Right atrium auricular region (tissue), 2 donors: ENCODE measurements around the gene CDH22. TPM values are rescaled to one million over a fixed set of nuclear protein-coding genes. Genes with fewer than 3 reads are reported as not detected.

ENCODE experiments used
- DNase-seq: peaks from one replicate; pipeline ENCODE4 v3.0.0-alpha.2; 2019; ENCODE audit warnings: low spot score
- H3K27ac ChIP-seq, 2 donors: fragments of 200-600 bp; sonication (generic); 1 replicate in 1 of 2; 2 replicates in 1 of 2; pipeline ENCODE4 v1.5.1; 2016 to 2019
- H3K27me3 ChIP-seq, 2 donors: fragments of 200-600 bp; sonication (generic); one replicate each; pipeline versions ENCODE4 v1.5.1 to v1.6.0; 2017 to 2019
- H3K36me3 ChIP-seq: fragments of 200-600 bp; sonication (generic); one replicate; pipeline ENCODE4 v1.5.1; 2016
- H3K4me1 ChIP-seq, 2 donors: fragments of 200-600 bp; sonication (generic); one replicate each; pipeline versions ENCODE4 v1.5.1 to v1.6.0; 2017 to 2019
- H3K4me3 ChIP-seq, 2 donors: fragments of 200-600 bp; sonication (generic); 1 replicate in 1 of 2; 2 replicates in 1 of 2; pipeline ENCODE4 v1.5.1; 2017 to 2019; ENCODE audit warnings: mild to moderate bottlenecking in 1 of 2, moderate library complexity in 1 of 2
- H3K9me3 ChIP-seq, 2 donors: fragments of 200-600 bp; sonication (generic); one replicate each; pipeline ENCODE4 v1.5.1; 2019
- CTCF ChIP-seq, 2 donors: fragments of 200-600 bp; sonication (generic); IDR thresholded peaks; one replicate each; pipeline ENCODE4 v1.5.1; 2019; ENCODE audit warnings: antibody characterized with exemption in 2 of 2
- total RNA-seq, 2 donors: library from RNA; depleted of rRNA; stranded (reverse); fragments of >200 nt; gene quantifications; one replicate each; pipeline ENCODE4 v1.1.0, GENCODE V29; 2016

CDH22 gene
- total RNA-seq, 2 donors from 2014 or later, result 0.67 to 4.4 TPM

GRCh38 chr20:46188866-46189541 lies 119.3 kb downstream of the CDH22 start:
- H3K4me3 ChIP-seq, result no peak overlapping the region
- no peak overlapping the region for H3K27ac ChIP-seq
- no peak for TF ChIP-seq CTCF (IDR thresholded peaks at IDR 0.05)
- H3K4me1 ChIP-seq, result peaks cover 0 to 4% of the 10 kb centered on the region in 2 donors
- no peaks in the 10 kb centered on the region for H3K9me3 ChIP-seq
- DNase-seq, result no peak
- H3K27me3 ChIP-seq, result no peaks in the 10 kb centered on the region
- no peaks in the 10 kb centered on the region for H3K36me3 ChIP-seq

- Histone ChIP-seq H3K9me3 (no peaks in the 10 kb centered on the region), H3K27ac (no peak overlapping the region), H3K27me3 (no peaks in the 10 kb centered on the region), H3K4me1 (peaks cover 0 to 4% of the 10 kb centered on the region in 2 donors), H3K4me3 (no peak overlapping the region), H3K36me3 (no peaks in the 10 kb centered on the region)
- DNase-seq, result no peak
- no peak for TF ChIP-seq CTCF (IDR thresholded peaks at IDR 0.05)
Measured at GRCh38 chr20:46186210-46186609, 122.1 kb downstream of the CDH22 start.

- Histone ChIP-seq H3K27ac (no peak overlapping the region), H3K4me3 (no peak overlapping the region), H3K9me3 (no peaks in the 10 kb centered on the region), H3K36me3 (no peaks in the 10 kb centered on the region), H3K27me3 (no peaks in the 10 kb centered on the region), H3K4me1 (peaks cover 0 to 4% of the 10 kb centered on the region in 2 donors)
- no peak for DNase-seq
- TF ChIP-seq CTCF (IDR thresholded peaks at IDR 0.05), result no peak
Measured at GRCh38 chr20:46185353-46185752, 122.9 kb downstream of the CDH22 start.

GRCh38 chr20:46183768-46184167 lies 124.5 kb downstream of the CDH22 start:
- Histone ChIP-seq H3K27ac (no peak overlapping the region), H3K36me3 (no peaks in the 10 kb centered on the region), H3K4me3 (no peak overlapping the region), H3K27me3 (no peaks in the 10 kb centered on the region), H3K4me1 (no peaks in the 10 kb centered on the region), H3K9me3 (no peaks in the 10 kb centered on the region)
- TF ChIP-seq CTCF (IDR thresholded peaks at IDR 0.05), result no peak
- no peak for DNase-seq

- Histone ChIP-seq H3K9me3 (no peaks in the 10 kb centered on the region), H3K36me3 (no peaks in the 10 kb centered on the region), H3K27me3 (no peaks in the 10 kb centered on the region), H3K4me1 (no peaks in the 10 kb centered on the region), H3K27ac (no peak overlapping the region), H3K4me3 (no peak overlapping the region)
- no peak for DNase-seq
- no peak for TF ChIP-seq CTCF (IDR thresholded peaks at IDR 0.05)
Measured at GRCh38 chr20:46182276-46183200, 125.8 kb downstream of the CDH22 start.
